IMR-90 (cell line): ENCODE results near the gene COL23A1. TPM values are rescaled to one million over a fixed set of nuclear protein-coding genes. Genes with fewer than 3 reads are reported as not detected.

Experiments
- ATAC-seq: fragments of 200-7000 bp; cut with Tn5 transposase; 2 replicates; pipeline ENCODE4 v1.9.1; 2020; ENCODE audit warnings: low read depth, mild to moderate bottlenecking, moderate library complexity
- BruUV-seq: library from RNA; stranded (reverse); fragments of 400-500 nt; replicated peaks from 2 replicates; lab custom pipeline; 2021; lab: Mats Ljungman, UMichigan
- CTCF ChIA-PET: fragments of 300-600 bp; formaldehyde crosslinking; extraction: SDS; loops from one replicate; lab custom pipeline; 2021; ENCODE audit warnings: antibody characterized with exemption; lab: Yijun Ruan, JAX
- POLR2A ChIA-PET: fragments of 300-600 bp; sonication (Branson Sonifier 250); formaldehyde crosslinking; loops from one replicate; lab custom pipeline; 2022; ENCODE audit warnings: antibody characterized with exemption; ENCODE audit not compliant: unreplicated experiment; lab: Charles Lee
- DNase-seq: peaks from one replicate; pipeline ENCODE4 v3.0.0; 2013
- H2AFZ ChIP-seq: replicated peaks from 2 replicates; pipeline ENCODE3; 2013; ENCODE audit warnings: low read length, mild to moderate bottlenecking; ENCODE audit not compliant: poor library complexity
- H2AK5ac ChIP-seq: 2 replicates; pipeline ENCODE4 v1.6.1; 2013; ENCODE audit warnings: low read depth, low read length, inconsistent platforms
- H2AK9ac ChIP-seq: replicated peaks from 2 replicates; pipeline ENCODE3; 2013; ENCODE audit warnings: mild to moderate bottlenecking, low read depth, low read length, moderate library complexity; ENCODE audit not compliant: poor library complexity
- H2BK120ac ChIP-seq: 2 replicates; pipeline ENCODE4 v1.6.1; 2013; ENCODE audit warnings: low read depth, low read length, inconsistent platforms
- H2BK15ac ChIP-seq: 3 replicates; pipeline ENCODE4 v1.6.1; 2013; ENCODE audit warnings: low read depth, low read length, inconsistent platforms
- H2BK20ac ChIP-seq: 2 replicates; pipeline ENCODE4 v1.6.1; 2013; ENCODE audit warnings: low read depth, mild to moderate bottlenecking, inconsistent platforms, low read length, moderate library complexity
- H2BK5ac ChIP-seq: 2 replicates; pipeline ENCODE4 v1.6.1; 2013; ENCODE audit warnings: mild to moderate bottlenecking, low read depth, low read length, inconsistent platforms; ENCODE audit not compliant: poor library complexity, severe bottlenecking
- H3K14ac ChIP-seq: replicated peaks from 2 replicates; pipeline ENCODE4 v1.6.1; 2013; ENCODE audit warnings: low read depth, low read length, inconsistent platforms
- H3K18ac ChIP-seq: 2 replicates; pipeline ENCODE4 v1.6.1; 2013; ENCODE audit warnings: low read depth, low read length, control low read depth
- H3K23ac ChIP-seq: 2 replicates; pipeline ENCODE4 v1.6.1; 2013; ENCODE audit warnings: low read depth, low read length, inconsistent platforms
- H3K27ac ChIP-seq: 2 replicates; pipeline ENCODE4 v1.5.1; 2013; ENCODE audit warnings: mild to moderate bottlenecking, control low read depth, low read length; ENCODE audit not compliant: insufficient read depth
- H3K27me3 ChIP-seq: 2 replicates; pipeline ENCODE4 v1.6.1; 2013; ENCODE audit warnings: low read length; ENCODE audit not compliant: control insufficient read depth, insufficient read depth
- H3K36me3 ChIP-seq: 2 replicates; pipeline ENCODE4 v1.6.1; 2013; ENCODE audit warnings: low read length, mixed read lengths; ENCODE audit not compliant: control insufficient read depth, insufficient read depth
- H3K4ac ChIP-seq: 2 replicates; pipeline ENCODE4 v1.6.1; 2013; ENCODE audit warnings: low read depth, low read length, inconsistent platforms
- H3K4me1 ChIP-seq: 2 replicates; pipeline ENCODE4 v1.6.1; 2013; ENCODE audit warnings: low read length, mixed read lengths; ENCODE audit not compliant: control insufficient read depth, insufficient read depth
- H3K4me2 ChIP-seq: 2 replicates; pipeline ENCODE4 v1.6.1; 2013; ENCODE audit warnings: low read depth, mild to moderate bottlenecking, control low read depth, low read length, moderate library complexity
- H3K4me3 ChIP-seq: 2 replicates; pipeline ENCODE4 v1.5.1; 2013; ENCODE audit warnings: low read depth, mild to moderate bottlenecking, control low read depth, low read length, moderate library complexity; ENCODE audit not compliant: insufficient read depth
- H3K56ac ChIP-seq: 2 replicates; pipeline ENCODE4 v1.6.1; 2013; ENCODE audit warnings: low read length, inconsistent platforms; ENCODE audit not compliant: insufficient read depth; ENCODE audit errors: extremely low read depth
- H3K79me1 ChIP-seq, 2 experiments: 2 replicates each; pipeline ENCODE4 v1.6.1; 2013; ENCODE audit warnings: low read length in 2 of 2, inconsistent platforms in 1 of 2, low read depth in 1 of 2
- H3K9ac ChIP-seq: 2 replicates; pipeline ENCODE4 v1.6.1; 2013; ENCODE audit warnings: low read depth, low read length, control low read depth
- H3K9me1 ChIP-seq: 2 replicates; pipeline ENCODE4 v1.6.1; 2013; ENCODE audit warnings: low read length, inconsistent platforms; ENCODE audit not compliant: insufficient read depth
- H3K9me3 ChIP-seq: 2 replicates; pipeline ENCODE4 v1.6.1; 2013; ENCODE audit warnings: low read length; ENCODE audit not compliant: control insufficient read depth, insufficient read depth
- H4K20me1 ChIP-seq: 2 replicates; pipeline ENCODE4 v1.6.1; 2013; ENCODE audit warnings: low read length, inconsistent platforms; ENCODE audit not compliant: insufficient read depth
- H4K5ac ChIP-seq: 2 replicates; pipeline ENCODE4 v1.6.1; 2013; ENCODE audit warnings: mild to moderate bottlenecking, low read depth, low read length, control low read depth
- H4K8ac ChIP-seq, 2 experiments: 2 replicates each; pipeline ENCODE4 v1.6.1; 2013; ENCODE audit warnings: low read depth in 2 of 2, low read length in 2 of 2, control low read depth in 1 of 2, inconsistent platforms in 1 of 2
- H4K91ac ChIP-seq: 2 replicates; pipeline ENCODE4 v1.6.1; 2013; ENCODE audit warnings: low read depth, low read length, inconsistent platforms; ENCODE audit not compliant: insufficient read depth
- BHLHE40 ChIP-seq: fragments of 150-350 bp; IDR thresholded peaks from 2 replicates; pipeline ENCODE4 v1.6.1; 2016; ENCODE audit warnings: mild to moderate bottlenecking, low read depth, low read length
- CEBPB ChIP-seq: IDR thresholded peaks from 2 replicates; pipeline ENCODE4 v1.6.1; 2012; ENCODE audit warnings: low read depth, low read length, improper control_type of control experiment
- CHD1 ChIP-seq: IDR thresholded peaks from 2 replicates; pipeline ENCODE4 v1.6.1; 2012; ENCODE audit warnings: low read depth, low read length, improper control_type of control experiment
- ELK1 ChIP-seq: fragments of 150-350 bp; IDR thresholded peaks from 2 replicates; pipeline ENCODE4 v1.6.1; 2016; ENCODE audit warnings: low read depth, mild to moderate bottlenecking, low read length, moderate library complexity, borderline replicate concordance
- FOS ChIP-seq: fragments of 150-350 bp; IDR thresholded peaks from 2 replicates; pipeline ENCODE4 v1.6.1; 2016; ENCODE audit warnings: low read depth, low read length
- MAFK ChIP-seq: IDR thresholded peaks from 2 replicates; pipeline ENCODE4 v1.6.1; 2012; ENCODE audit warnings: low read depth, low read length, improper control_type of control experiment
- MAZ ChIP-seq: IDR thresholded peaks from 2 replicates; pipeline ENCODE4 v1.6.1; 2012; ENCODE audit warnings: low read depth, mild to moderate bottlenecking, low read length, improper control_type of control experiment, moderate library complexity, borderline replicate concordance
- MXI1 ChIP-seq: IDR thresholded peaks from 2 replicates; pipeline ENCODE4 v1.6.1; 2012; ENCODE audit warnings: low read depth, mild to moderate bottlenecking, low read length, moderate library complexity, borderline replicate concordance
- NFE2L2 ChIP-seq: fragments of 150-350 bp; IDR thresholded peaks from 2 replicates; pipeline ENCODE4 v1.6.1; 2016; ENCODE audit warnings: low read depth, mild to moderate bottlenecking, low read length
- POLR2A ChIP-seq: IDR thresholded peaks from 2 replicates; pipeline ENCODE4 v1.6.1; 2012; ENCODE audit warnings: mild to moderate bottlenecking, low read depth, low read length
- RAD21 ChIP-seq: IDR thresholded peaks from 2 replicates; pipeline ENCODE4 v1.6.1; 2012; ENCODE audit warnings: low read length, improper control_type of control experiment
- RCOR1 ChIP-seq: IDR thresholded peaks from 2 replicates; pipeline ENCODE4 v1.6.1; 2012; ENCODE audit warnings: mild to moderate bottlenecking, low read length, improper control_type of control experiment; ENCODE audit not compliant: insufficient replicate concordance
- RFX5 ChIP-seq: IDR thresholded peaks from 2 replicates; pipeline ENCODE4 v1.8.0; 2012; ENCODE audit warnings: low read depth, mild to moderate bottlenecking, low read length, moderate library complexity
- SMC3 ChIP-seq: fragments of 150-350 bp; IDR thresholded peaks from 2 replicates; pipeline ENCODE4 v1.6.1; 2016; ENCODE audit warnings: low read depth, mild to moderate bottlenecking, antibody characterized with exemption, low read length, moderate library complexity
- USF2 ChIP-seq: fragments of 150-350 bp; IDR thresholded peaks from 2 replicates; pipeline ENCODE4 v1.6.1; 2017; ENCODE audit warnings: mild to moderate bottlenecking, antibody characterized with exemption, low read length, low read depth
- WGBS, 2 experiments: methylation state at CpG; one replicate each; pipeline versions ENCODE4 v1.1.5 to v1.1.7; 2013; ENCODE audit warnings: missing lambda C conversion rate in 2 of 2; ENCODE audit not compliant: insufficient read length in 1 of 2; ENCODE audit errors: extremely low coverage in 2 of 2; 5-methylcytosine and 5-hydroxymethylcytosine counted together
- dilution Hi-C: fragments of 300-500 bp; cut with HindIII; formaldehyde crosslinking; loops from one replicate; pipeline ENCODE4 v1.14.3; 2018; ENCODE audit warnings: low sequenced_read_pairs; ENCODE audit not compliant: unreplicated experiment
- in situ Hi-C: fragments of 300-500 bp; cut with MboI; formaldehyde crosslinking; loops from 3 replicates; pipeline ENCODE4 v1.14.3; 2019; ENCODE audit warnings: low sequenced_read_pairs, inconsistent platforms, mixed read lengths
- intact Hi-C: fragments of 100-400 bp; cut with micrococcal nuclease; formaldehyde crosslinking; loops from 2 replicates; pipeline ENCODE4 v1.10.0; 2022
- polyA plus RNA-seq, 3 experiments: library from polyadenylated mRNA; depleted of rRNA; stranded (reverse); fragments of >200 nt; gene quantifications; 2 replicates each; pipeline ENCODE4 v1.2.3, GENCODE V29; 2012; ENCODE audit warnings: low replicate concordance in 1 of 3
- total RNA-seq: library from RNA; depleted of rRNA; stranded (reverse); fragments of >200 nt; gene quantifications from 2 replicates; pipeline ENCODE4 v1.2.3, GENCODE V29; 2012
- TF ChIP-seq, protein P1 (sequence below): conservative IDR thresholded peaks from 2 replicates; pipeline ENCODE4 v1.5.1; 2012; ENCODE audit warnings: mild to moderate bottlenecking, low read depth, low read length, improper control_type of control experiment

The COL23A1 gene
- total and polyA plus RNA-seq, 2 of the 4 experiments (the other 2 are of a cell fraction), result not detected

GRCh38 chr5:178542455-178542854 is 47.7 kb downstream of the COL23A1 start:
- no peaks in the 10 kb centered on the region for H3K9me1 ChIP-seq
- H3K4ac ChIP-seq, result no peak overlapping the region
- no peak for ATAC-seq
- no peaks in the 10 kb centered on the region for H3K79me1 ChIP-seq
- TF ChIP-seq MAFK, result no peak
- no peak for TF ChIP-seq RFX5
- no peak for TF ChIP-seq MAZ
- no peak for TF ChIP-seq RAD21
- TF ChIP-seq BHLHE40, result no peak
- TF ChIP-seq CEBPB, result no peak
- no peak for TF ChIP-seq ELK1
- TF ChIP-seq NFE2L2, result no peak
- no peak for TF ChIP-seq MXI1
- no peak for TF ChIP-seq CHD1
- TF ChIP-seq FOS, result no peak
- no peak for TF ChIP-seq RCOR1
- no peak for TF ChIP-seq USF2
- TF ChIP-seq, protein P1, sequence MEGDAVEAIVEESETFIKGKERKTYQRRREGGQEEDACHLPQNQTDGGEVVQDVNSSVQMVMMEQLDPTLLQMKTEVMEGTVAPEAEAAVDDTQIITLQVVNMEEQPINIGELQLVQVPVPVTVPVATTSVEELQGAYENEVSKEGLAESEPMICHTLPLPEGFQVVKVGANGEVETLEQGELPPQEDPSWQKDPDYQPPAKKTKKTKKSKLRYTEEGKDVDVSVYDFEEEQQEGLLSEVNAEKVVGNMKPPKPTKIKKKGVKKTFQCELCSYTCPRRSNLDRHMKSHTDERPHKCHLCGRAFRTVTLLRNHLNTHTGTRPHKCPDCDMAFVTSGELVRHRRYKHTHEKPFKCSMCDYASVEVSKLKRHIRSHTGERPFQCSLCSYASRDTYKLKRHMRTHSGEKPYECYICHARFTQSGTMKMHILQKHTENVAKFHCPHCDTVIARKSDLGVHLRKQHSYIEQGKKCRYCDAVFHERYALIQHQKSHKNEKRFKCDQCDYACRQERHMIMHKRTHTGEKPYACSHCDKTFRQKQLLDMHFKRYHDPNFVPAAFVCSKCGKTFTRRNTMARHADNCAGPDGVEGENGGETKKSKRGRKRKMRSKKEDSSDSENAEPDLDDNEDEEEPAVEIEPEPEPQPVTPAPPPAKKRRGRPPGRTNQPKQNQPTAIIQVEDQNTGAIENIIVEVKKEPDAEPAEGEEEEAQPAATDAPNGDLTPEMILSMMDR, result no peak
- no peak for TF ChIP-seq SMC3
- TF ChIP-seq POLR2A, result no peak
- CTCF ChIA-PET, result no interaction called here
- peaks cover 5% of the 10 kb centered on the region for H3K9me3 ChIP-seq
- no peaks in the 10 kb centered on the region for H3K36me3 ChIP-seq
- no peak overlapping the region for H2BK20ac ChIP-seq
- DNase-seq, result no peak
- H3K27me3 ChIP-seq, result no peaks in the 10 kb centered on the region
- H3K4me3 ChIP-seq, result no peak overlapping the region
- H3K18ac ChIP-seq, result no peak overlapping the region
- H3K4me1 ChIP-seq, result no peaks in the 10 kb centered on the region
- no peak overlapping the region for H2BK15ac ChIP-seq
- H3K14ac ChIP-seq, result no peak overlapping the region
- BruUV-seq, result no TSS peak
- intact Hi-C loops (no loop called here), in situ Hi-C loops (no loop called here), dilution Hi-C loops (no loop called here)
- H2AK5ac ChIP-seq, result no peak overlapping the region
- no peak overlapping the region for H2AK9ac ChIP-seq
- POLR2A ChIA-PET, result no interaction called here
- H3K23ac ChIP-seq, result no peak overlapping the region
- no peak overlapping the region for H4K8ac ChIP-seq
- H3K27ac ChIP-seq, result no peak overlapping the region
- no peak overlapping the region for H4K5ac ChIP-seq
- H3K4me2 ChIP-seq, result no peak overlapping the region
- H4K91ac ChIP-seq, result no peak overlapping the region
- H2BK120ac ChIP-seq, result no peak overlapping the region
- no peak overlapping the region for H3K56ac ChIP-seq
- no peak overlapping the region for H2AFZ ChIP-seq
- H3K9ac ChIP-seq, result no peak overlapping the region
- whole genome bisulfite sequencing, 2 experiments, result 43% methylated on average over 1 of the region's 7 CpGs; no CpG with 5 or more reads in 1 of the 2 experiments
- H4K20me1 ChIP-seq, result no peaks in the 10 kb centered on the region
- H2BK5ac ChIP-seq, result no peak overlapping the region
